Spinal cord (tissue), 10 donors: ENCODE results near the gene NAA60. TPM values are rescaled to one million over a fixed set of nuclear protein-coding genes. Genes with fewer than 3 reads are reported as not detected.

Experiments used
- DNase-seq, 6 donors: peaks; one replicate each; pipeline versions ENCODE4 v3.0.0 to v3.0.0-alpha.2; 2013 to 2015; ENCODE audit warnings: low spot score in 6 of 6, low read depth in 4 of 6
- H3K27ac ChIP-seq: one replicate; pipeline ENCODE4 v1.5.1; 2013; ENCODE audit warnings: low read depth, low read length, control low read depth
- H3K27me3 ChIP-seq: one replicate; pipeline ENCODE4 v1.6.1; 2013; ENCODE audit warnings: low read length; ENCODE audit not compliant: control insufficient read depth, insufficient read depth
- H3K36me3 ChIP-seq: one replicate; pipeline ENCODE4 v1.6.1; 2013; ENCODE audit warnings: low read length; ENCODE audit not compliant: control insufficient read depth, insufficient read depth
- H3K4me1 ChIP-seq: one replicate; pipeline ENCODE4 v1.6.1; 2013; ENCODE audit warnings: low read length; ENCODE audit not compliant: control insufficient read depth, insufficient read depth
- H3K4me3 ChIP-seq: one replicate; pipeline ENCODE4 v1.5.1; 2013; ENCODE audit warnings: low read depth, low read length, control low read depth
- H3K9me3 ChIP-seq: one replicate; pipeline ENCODE4 v1.6.1; 2013; ENCODE audit warnings: low read length; ENCODE audit not compliant: control insufficient read depth, insufficient read depth
- WGBS: methylation state at CpG from one replicate; pipeline ENCODE4 v1.1.5; 2013; ENCODE audit warnings: missing lambda C conversion rate; ENCODE audit not compliant: insufficient coverage; 5-methylcytosine and 5-hydroxymethylcytosine counted together
- polyA plus RNA-seq, 2 donors: library from polyadenylated mRNA; unstranded; fragments of 120-200 nt; gene quantifications; one replicate each; pipeline ENCODE4 v1.2.1, GENCODE V29; 2013; ENCODE audit not compliant: insufficient read length in 2 of 2
- total RNA-seq, 2 donors: library from RNA; depleted of rRNA in 1 of 2; stranded (reverse); fragments of 120-200 nt in 1 of 2; fragments of >200 nt in 1 of 2; gene quantifications; one replicate each; pipeline versions ENCODE4 v1.2.3 to v1.2.4, GENCODE V29; 2013 to 2014
- donor health status: healthy.

Gene NAA60
- total and polyA plus RNA-seq, 4 donors: 14.8 to 71.3 (median 41.9) TPM

DNA sequence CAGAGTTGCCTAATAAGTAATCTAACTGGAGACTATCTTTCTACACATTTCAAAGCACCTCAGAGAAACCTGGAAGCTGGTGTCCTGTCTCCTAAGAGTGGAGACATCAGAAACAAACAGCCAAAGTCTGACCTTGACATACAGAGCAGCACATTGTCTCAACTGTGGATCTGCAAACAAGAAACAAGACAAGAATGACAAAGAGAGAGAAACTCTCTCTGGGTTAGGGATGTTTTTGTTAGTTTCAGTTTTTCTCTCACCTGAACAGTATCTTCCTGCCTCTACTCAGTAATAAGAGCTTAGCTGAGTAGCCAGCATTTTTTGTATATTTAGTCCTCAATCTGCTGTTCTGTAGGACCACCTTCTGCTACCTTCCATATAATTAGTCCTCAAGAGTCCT, 9.1 kb upstream of the NAA60 start:
- no peak for DNase-seq
- Histone ChIP-seq H3K36me3 (peaks cover 8% of the 10 kb centered on the region), H3K4me3 (no peak overlapping the region), H3K27me3 (no peaks in the 10 kb centered on the region), H3K27ac (no peak overlapping the region), H3K9me3 (no peaks in the 10 kb centered on the region), H3K4me1 (peaks cover 4% of the 10 kb centered on the region)

DNA sequence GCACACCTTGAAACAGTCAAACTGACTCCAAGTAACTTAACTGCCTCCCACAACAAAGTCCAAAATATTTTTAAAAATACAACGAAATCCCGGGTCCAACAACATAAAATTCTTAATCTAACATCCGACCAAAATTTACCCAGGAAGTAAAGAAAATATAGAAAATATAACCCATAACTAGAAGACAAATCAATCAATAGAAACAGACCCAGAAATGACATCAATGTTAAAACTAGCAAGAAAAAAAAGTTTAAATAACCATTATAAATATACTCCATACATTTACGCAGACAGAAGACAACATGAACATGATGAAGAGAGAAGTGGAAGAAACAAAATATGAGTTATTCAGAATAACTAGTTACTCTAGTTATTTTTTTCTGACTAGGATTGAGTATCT, 3.8 kb upstream of the NAA60 start:
- no peaks in the 10 kb centered on the region for H3K27me3 ChIP-seq
- no CpG with 5 or more reads among the region's 4 CpGs for WGBS
- DNase-seq: no peak

DNA sequence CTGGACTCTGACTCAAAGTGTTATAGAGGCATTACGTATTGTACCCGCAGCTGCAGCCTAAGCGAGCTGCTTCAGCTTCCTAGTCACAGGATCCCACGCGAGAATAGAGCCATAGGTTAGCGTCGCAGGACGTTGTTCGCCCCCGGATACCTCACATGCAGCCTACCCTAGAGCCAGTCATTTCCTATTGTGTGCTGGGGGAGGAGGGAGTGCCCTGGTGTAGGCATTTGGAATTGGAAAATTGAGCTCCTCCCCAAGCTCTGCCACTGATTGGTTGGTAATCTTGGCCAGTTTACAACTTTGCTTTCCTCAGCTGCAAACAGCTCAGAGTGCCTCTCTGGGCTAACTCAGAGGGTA, 530 bp downstream of the NAA60 start:
- Histone ChIP-seq H3K36me3 (peaks cover 9% of the 10 kb centered on the region), H3K9me3 (peaks cover 5% of the 10 kb centered on the region), H3K27ac (peak overlapping the region; percentile 72), H3K4me1 (peaks cover 3% of the 10 kb centered on the region), H3K4me3 (peak overlapping the region; percentile 64), H3K27me3 (no peaks in the 10 kb centered on the region)
- 56% methylated on average over 5 of the region's 10 CpGs for WGBS
- peak in 2 of 6 donors; percentile 56 to 57 for DNase-seq

More for the DNA sequence above, 3.8 kb upstream of the NAA60 start:
- Histone ChIP-seq H3K36me3 (peaks cover 7% of the 10 kb centered on the region), H3K27ac (no peak overlapping the region), H3K4me1 (peaks cover 3% of the 10 kb centered on the region), H3K4me3 (no peak overlapping the region), H3K9me3 (peaks cover 5% of the 10 kb centered on the region)

DNA sequence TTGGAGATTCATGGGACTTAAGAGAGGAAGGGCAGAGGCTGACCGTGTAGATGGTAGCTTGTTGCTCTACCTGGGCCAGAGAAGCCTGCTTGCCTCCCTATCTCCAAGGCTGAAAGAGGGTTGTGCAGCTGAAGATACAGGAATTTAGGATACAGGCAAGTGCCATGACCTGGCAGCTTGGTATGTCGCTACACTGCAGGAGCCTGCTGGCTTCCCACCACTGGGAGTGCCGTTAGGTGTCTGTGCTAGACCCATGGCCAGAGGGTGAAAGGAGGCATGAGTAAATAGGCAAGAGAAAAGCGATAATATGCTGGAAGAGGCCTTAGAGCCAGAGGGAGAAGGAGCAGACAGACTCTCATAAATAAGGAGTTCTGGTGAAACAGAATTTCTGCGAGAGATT, 10.6 kb downstream of the NAA60 start:
- no peaks in the 10 kb centered on the region for H3K27me3 ChIP-seq
- no peak overlapping the region for H3K4me3 ChIP-seq
- no peak overlapping the region for H3K27ac ChIP-seq
- H3K4me1 ChIP-seq: peaks cover 18% of the 10 kb centered on the region
- no peaks in the 10 kb centered on the region for H3K9me3 ChIP-seq
- DNase-seq: no peak
- WGBS: 87% methylated on average over 4 of the region's 5 CpGs
- H3K36me3 ChIP-seq: peaks cover 7% of the 10 kb centered on the region

DNA sequence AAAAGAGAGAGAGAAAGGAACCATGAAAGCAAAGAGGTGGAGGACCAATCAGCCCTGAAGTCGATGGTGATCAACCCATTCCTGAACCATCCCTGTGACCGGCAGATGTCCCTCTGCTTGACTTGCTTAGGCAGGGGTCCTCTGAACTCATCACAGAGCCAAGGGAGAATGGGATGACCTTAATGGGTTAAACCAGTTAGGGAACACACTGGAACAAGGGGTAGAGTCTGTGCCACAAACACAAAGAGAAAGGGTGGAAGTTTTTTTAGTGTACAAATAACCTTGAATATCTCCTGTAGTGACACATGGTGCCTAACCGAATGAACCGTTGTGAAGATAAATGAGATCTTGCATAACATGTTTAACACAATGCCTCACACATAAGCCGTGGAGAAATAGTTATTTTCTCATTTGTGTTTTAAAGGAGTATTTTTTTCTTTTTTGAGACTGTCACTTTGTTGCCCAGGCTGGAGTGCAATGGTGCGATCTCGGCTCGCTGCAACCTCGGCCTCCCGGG, 11.2 kb downstream of the NAA60 start:
- no peak overlapping the region for H3K27ac ChIP-seq
- H3K4me1 ChIP-seq: peaks cover 18% of the 10 kb centered on the region
- H3K27me3 ChIP-seq: no peaks in the 10 kb centered on the region
- no peak for DNase-seq
- H3K4me3 ChIP-seq: no peak overlapping the region
- WGBS: 92% methylated on average over 5 of the region's 10 CpGs
- H3K36me3 ChIP-seq: peaks cover 7% of the 10 kb centered on the region
- H3K9me3 ChIP-seq: no peaks in the 10 kb centered on the region

DNA sequence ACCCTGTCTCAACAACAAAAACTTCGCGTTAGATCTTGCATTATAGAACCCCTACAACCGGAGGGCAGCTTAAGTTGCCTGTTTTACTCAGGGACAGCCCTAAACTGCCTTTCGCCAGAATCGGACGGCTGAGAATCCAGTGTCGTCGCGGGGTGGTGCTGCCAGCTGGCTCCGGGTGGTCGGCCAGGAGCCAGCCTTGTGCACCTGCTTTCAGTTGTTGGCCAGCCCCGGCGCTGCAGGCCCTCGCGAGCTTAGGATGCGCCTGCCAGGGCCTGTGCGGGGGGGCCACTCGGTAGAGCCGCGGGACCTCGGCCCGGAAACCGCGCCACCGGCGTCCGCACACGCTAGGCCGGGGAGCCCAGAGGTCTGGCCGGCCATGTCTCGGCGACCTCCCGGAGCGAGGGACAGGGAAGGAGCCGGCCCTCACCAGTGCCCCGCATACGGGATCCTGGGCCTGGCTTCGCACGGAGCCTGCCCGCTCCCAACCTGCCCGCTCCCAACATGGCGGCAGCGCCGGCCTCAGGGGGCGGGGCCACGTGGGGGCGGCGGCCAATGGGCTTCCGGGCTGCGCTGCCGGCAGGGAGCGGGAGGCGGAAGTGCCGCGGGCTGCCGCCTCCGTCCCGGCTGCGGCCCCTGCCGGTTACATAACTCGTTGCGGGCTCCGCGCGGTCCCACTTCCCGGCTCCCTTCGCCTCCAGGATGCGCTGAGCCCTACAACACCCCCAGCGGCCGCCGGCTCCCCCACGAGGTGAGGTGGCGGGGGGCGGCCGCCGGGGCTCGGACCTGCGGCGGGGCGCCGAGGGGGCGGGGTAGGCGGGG, 14.2 kb downstream of the NAA60 start:
- peak in 5 of 6 donors; percentile 82 to 97 (median 88) for DNase-seq
- peaks cover under 1% of the 10 kb centered on the region for H3K36me3 ChIP-seq
- H3K4me3 ChIP-seq: peak overlapping the region; percentile 69
- H3K27ac ChIP-seq: peak overlapping the region; percentile 82
- under 1% methylated on average over 80 of the region's 83 CpGs for WGBS
- H3K4me1 ChIP-seq: peaks cover 28% of the 10 kb centered on the region
- no peaks in the 10 kb centered on the region for H3K27me3 ChIP-seq
- no peaks in the 10 kb centered on the region for H3K9me3 ChIP-seq

DNA sequence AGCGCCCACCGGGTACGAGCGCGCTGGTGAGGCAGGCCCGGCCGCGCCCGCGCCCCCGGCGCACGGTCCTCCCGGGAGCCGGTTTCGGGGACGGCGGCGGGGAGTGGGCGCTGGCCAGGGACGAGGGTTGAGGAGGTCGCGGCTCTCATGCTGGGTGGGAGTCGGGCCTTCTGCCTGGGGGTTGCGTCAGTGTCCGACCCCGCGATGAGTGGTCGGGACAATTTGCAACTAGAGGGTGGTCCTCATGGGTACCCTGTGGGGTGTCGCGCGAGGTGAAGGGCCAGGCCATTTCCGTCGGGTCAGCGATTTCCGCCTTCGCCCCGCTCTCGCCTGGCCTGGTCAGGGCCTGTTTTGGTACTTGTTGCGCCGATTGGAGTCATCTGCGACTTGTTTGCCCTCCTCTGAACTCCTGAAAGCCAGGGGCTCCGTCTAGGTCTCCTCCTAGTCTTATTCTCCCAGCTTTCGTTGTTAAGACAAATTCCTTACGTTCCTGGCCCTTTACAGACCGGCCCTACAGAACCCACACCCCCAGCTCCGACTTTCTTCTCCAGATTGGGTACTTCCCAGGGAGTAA, 14.9 kb downstream of the NAA60 start:
- peak in 2 of 6 donors; percentile 26 to 33 for DNase-seq
- H3K9me3 ChIP-seq: no peaks in the 10 kb centered on the region
- H3K27ac ChIP-seq: peak overlapping the region; percentile 65
- peak overlapping the region; percentile 69 for H3K4me3 ChIP-seq
- H3K27me3 ChIP-seq: no peaks in the 10 kb centered on the region
- H3K4me1 ChIP-seq: peaks cover 28% of the 10 kb centered on the region
- WGBS: under 1% methylated on average over 43 of the region's 47 CpGs
- no peaks in the 10 kb centered on the region for H3K36me3 ChIP-seq

DNA sequence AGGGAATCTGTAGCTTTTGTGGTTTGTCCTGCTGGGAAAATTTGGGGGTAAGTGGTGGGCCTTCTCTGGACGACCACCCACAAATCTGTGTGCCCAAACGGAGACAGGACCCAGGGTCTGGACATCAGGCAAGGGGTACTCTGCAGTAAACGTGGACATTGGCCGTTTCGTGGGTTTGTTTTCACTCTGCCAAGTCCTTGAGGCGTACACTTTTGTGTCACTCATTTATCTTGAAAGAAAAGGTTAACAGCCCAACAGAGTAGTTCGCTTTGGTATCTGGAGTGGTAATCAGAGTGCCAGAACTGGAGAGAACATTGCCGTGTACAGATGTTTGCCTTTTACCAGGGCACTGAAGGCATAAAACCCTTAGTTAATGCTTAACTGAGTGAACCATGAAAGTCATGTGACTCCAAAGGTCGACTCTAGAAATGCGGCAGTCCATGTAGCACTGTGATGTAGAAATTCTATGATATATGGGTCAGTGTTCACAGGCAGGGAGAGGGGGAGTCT, 15.4 kb downstream of the NAA60 start:
- H3K27me3 ChIP-seq: no peaks in the 10 kb centered on the region
- 4% methylated on average over 9 of the region's 10 CpGs for WGBS
- no peaks in the 10 kb centered on the region for H3K36me3 ChIP-seq
- H3K27ac ChIP-seq: peak overlapping the region; percentile 65
- peak overlapping the region; percentile 69 for H3K4me3 ChIP-seq
- H3K4me1 ChIP-seq: peaks cover 28% of the 10 kb centered on the region
- peak in 1 of 6 donors; percentile 15 for DNase-seq
- H3K9me3 ChIP-seq: no peaks in the 10 kb centered on the region

DNA sequence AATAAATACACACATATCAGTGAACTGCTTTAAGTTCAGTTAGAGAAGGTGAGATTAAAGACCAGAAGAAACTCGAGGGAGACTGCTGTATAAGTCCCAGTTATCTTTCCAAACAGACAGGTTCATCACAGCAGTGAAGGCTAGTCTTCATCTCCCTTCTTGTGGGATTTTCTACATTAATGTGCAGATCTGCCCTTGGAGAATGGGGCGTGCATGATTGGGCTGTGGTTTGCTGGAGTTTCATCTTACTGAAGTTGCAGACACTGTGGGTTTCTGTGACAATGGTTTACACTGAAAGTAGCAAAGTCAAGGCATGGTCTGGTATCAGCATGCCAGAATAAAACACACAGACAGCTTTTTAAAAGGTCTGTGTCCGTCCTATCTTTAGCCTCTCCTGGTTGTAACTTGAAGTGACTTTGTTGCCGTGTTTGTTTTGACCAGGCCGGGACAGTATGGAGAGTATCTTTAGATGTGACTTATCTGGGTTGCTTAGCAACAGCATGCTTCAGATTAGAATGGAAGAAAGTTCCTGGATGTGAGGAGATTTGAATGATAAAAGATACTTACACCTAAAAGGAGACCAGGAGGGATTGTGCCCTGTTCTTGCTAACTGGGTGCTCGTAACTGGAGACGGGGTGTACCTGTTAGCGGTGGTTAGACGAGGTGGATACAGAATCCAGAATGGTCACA, 16.1 kb downstream of the NAA60 start:
- WGBS: 30% methylated on average over 7 of the region's 9 CpGs
- DNase-seq: no peak
- peak overlapping the region; percentile 65 for H3K27ac ChIP-seq
- no peaks in the 10 kb centered on the region for H3K9me3 ChIP-seq
- H3K4me1 ChIP-seq: peaks cover 33% of the 10 kb centered on the region
- H3K36me3 ChIP-seq: no peaks in the 10 kb centered on the region
- H3K4me3 ChIP-seq: peak overlapping the region; percentile 69
- no peaks in the 10 kb centered on the region for H3K27me3 ChIP-seq
